Liver (tissue), 3 donors: ENCODE data around the gene LMX1B.

Experiments
- ATF3 ChIP-seq: IDR thresholded peaks from 2 replicates; pipeline ENCODE4 v1.6.1; 2016; ENCODE audit warnings: antibody characterized with exemption
- CTCF ChIP-seq: fragments of 150-350 bp; IDR thresholded peaks from 2 replicates; pipeline ENCODE4 v1.5.1; 2017; ENCODE audit warnings: improper control_type of control experiment, low read depth, low read length; ENCODE audit not compliant: missing input control
- EGR1 ChIP-seq, 2 donors: IDR thresholded peaks; 2 replicates each; pipeline ENCODE4 v1.6.1; 2016 to 2018; ENCODE audit warnings: antibody characterized with exemption in 2 of 2, low read depth in 2 of 2
- FOXA1 ChIP-seq: IDR thresholded peaks from 2 replicates; pipeline ENCODE4 v1.6.1; 2016; ENCODE audit warnings: antibody characterized with exemption
- GABPA ChIP-seq, 2 donors: IDR thresholded peaks in 1 of 2; conservative IDR thresholded peaks in 1 of 2; 2 replicates each; pipeline ENCODE4 v1.6.1; 2016; ENCODE audit warnings: antibody characterized with exemption in 2 of 2, mild to moderate bottlenecking in 1 of 2, moderate library complexity in 1 of 2
- JUND ChIP-seq, 2 donors: IDR thresholded peaks; 2 replicates each; pipeline ENCODE4 v1.6.1; 2016; ENCODE audit warnings: antibody characterized with exemption in 2 of 2
- RAD21 ChIP-seq, 2 donors: IDR thresholded peaks; 2 replicates each; pipeline ENCODE4 v1.6.1; 2016; ENCODE audit warnings: antibody characterized with exemption in 2 of 2, mild to moderate bottlenecking in 2 of 2
- SP1 ChIP-seq: IDR thresholded peaks from 2 replicates; pipeline ENCODE4 v1.6.1; 2018; ENCODE audit warnings: antibody characterized with exemption, mild to moderate bottlenecking
- YY1 ChIP-seq: IDR thresholded peaks from 2 replicates; pipeline ENCODE4 v1.6.1; 2016; ENCODE audit warnings: antibody characterized with exemption, mild to moderate bottlenecking
- TF ChIP-seq, protein P1 (sequence below): IDR thresholded peaks from 2 replicates; pipeline ENCODE4 v1.6.1; 2016; ENCODE audit warnings: antibody characterized with exemption, mild to moderate bottlenecking
- TF ChIP-seq, protein P2 (sequence below): IDR thresholded peaks from 2 replicates; pipeline ENCODE4 v1.6.1; 2016; ENCODE audit warnings: antibody characterized with exemption
- donor health status: healthy.
- donor health status: healthy.

- no peak for TF ChIP-seq CTCF
- TF ChIP-seq, protein P1, sequence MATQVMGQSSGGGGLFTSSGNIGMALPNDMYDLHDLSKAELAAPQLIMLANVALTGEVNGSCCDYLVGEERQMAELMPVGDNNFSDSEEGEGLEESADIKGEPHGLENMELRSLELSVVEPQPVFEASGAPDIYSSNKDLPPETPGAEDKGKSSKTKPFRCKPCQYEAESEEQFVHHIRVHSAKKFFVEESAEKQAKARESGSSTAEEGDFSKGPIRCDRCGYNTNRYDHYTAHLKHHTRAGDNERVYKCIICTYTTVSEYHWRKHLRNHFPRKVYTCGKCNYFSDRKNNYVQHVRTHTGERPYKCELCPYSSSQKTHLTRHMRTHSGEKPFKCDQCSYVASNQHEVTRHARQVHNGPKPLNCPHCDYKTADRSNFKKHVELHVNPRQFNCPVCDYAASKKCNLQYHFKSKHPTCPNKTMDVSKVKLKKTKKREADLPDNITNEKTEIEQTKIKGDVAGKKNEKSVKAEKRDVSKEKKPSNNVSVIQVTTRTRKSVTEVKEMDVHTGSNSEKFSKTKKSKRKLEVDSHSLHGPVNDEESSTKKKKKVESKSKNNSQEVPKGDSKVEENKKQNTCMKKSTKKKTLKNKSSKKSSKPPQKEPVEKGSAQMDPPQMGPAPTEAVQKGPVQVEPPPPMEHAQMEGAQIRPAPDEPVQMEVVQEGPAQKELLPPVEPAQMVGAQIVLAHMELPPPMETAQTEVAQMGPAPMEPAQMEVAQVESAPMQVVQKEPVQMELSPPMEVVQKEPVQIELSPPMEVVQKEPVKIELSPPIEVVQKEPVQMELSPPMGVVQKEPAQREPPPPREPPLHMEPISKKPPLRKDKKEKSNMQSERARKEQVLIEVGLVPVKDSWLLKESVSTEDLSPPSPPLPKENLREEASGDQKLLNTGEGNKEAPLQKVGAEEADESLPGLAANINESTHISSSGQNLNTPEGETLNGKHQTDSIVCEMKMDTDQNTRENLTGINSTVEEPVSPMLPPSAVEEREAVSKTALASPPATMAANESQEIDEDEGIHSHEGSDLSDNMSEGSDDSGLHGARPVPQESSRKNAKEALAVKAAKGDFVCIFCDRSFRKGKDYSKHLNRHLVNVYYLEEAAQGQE = no peak
- TF ChIP-seq ATF3 = no peak
- TF ChIP-seq RAD21 (IDR thresholded peaks at IDR 0.05) = no peak
- TF ChIP-seq YY1 = no peak
- TF ChIP-seq SP1 = no peak
- no peak for TF ChIP-seq FOXA1
- TF ChIP-seq GABPA (IDR thresholded peaks at IDR 0.05 in 1 of 2, conservative IDR thresholded peaks at IDR 0.05 in 1 of 2) = no peak
- no peak for TF ChIP-seq EGR1 (IDR thresholded peaks at IDR 0.05; ENCODE audit: low read depth in 2 of 2)
- TF ChIP-seq, protein P2, sequence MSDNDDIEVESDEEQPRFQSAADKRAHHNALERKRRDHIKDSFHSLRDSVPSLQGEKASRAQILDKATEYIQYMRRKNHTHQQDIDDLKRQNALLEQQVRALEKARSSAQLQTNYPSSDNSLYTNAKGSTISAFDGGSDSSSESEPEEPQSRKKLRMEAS = no peak
- no peak for TF ChIP-seq JUND (IDR thresholded peaks at IDR 0.05)
Measured at GRCh38 chr9:126624912-126625311, 11.2 kb downstream of the LMX1B start.
